ENCODE results near the gene GAPDHS.

The GAPDHS gene

GRCh38 chr19:35557539-35558399 is 24.5 kb downstream of the GAPDHS start:
- DNase-seq (ENCODE audit: low read depth in 2 of 2): peak; percentile 44 to 59

DNA sequence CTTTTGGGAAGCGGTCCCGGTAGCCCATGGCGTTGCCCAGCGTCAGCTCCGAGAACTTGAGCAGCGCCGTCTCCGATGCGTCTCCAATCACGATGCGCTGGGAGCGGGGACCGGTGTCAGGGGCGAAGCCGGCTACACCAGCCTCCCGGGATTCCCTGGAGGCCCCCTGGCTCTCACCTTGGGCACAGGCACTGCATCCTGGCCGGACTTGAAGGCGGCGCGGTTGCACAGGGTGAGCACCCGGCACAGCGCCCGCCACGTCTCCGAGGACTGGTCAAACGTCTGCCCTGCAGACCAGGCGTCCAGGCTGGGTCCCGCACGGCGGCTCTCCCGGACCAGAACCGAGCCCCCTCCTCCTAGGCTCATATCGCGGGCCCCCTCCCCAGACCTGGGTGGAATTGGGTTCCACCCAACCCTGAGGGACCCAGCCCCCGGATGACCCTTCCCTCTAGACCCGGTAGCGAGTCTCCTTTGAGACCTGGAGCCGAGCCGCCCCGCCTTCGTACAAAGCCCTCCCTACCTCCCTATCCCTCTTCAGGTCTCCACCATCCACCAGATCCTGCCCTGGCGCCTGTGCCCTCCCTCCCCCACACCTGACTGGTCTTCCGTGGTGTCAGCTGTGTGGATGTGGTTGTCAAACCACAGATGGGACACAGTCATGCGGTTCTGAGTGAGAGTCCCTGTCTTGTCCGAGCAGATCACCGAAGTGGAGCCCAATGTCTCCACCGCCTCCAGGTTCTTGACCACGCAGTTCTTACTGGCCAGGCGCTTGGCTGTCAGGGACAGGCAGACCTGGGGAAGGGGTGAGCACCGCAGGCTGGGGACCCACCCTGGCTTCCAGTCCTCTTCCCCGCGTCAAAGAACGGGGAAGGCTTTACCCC is 25.4 kb downstream of the GAPDHS start:
- no peak for DNase-seq (ENCODE audit: low read depth in 2 of 2)

DNA sequence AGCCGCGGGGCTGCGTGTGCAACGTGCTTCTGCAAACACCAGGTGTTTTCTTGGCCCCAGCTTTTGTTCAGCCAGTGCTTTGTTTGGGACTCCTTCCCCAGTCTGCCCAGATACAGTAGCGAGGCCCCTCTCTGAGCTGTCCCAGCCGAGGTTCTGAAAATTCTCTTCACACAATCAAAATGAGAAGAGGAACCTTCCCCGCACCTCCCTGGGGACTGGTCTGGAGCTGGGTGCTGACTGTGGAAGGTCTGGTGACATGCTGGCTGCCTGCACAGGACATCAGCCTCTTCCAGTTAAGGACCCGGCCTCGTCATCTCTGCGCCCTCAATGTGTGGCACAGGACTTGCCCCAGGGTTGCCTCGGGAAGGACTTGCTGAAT is 26.0 kb downstream of the GAPDHS start:
- DNase-seq (ENCODE audit: low read depth in 2 of 2): no peak

- DNase-seq (ENCODE audit: low read depth in 2 of 2): no peak
Observed at GRCh38 chr19:35559781-35560180, 26.5 kb downstream of the GAPDHS start.

GRCh38 chr19:35560271-35560670 is 27.0 kb downstream of the GAPDHS start:
- no peak for DNase-seq (ENCODE audit: low read depth in 2 of 2)

- DNase-seq (ENCODE audit: low read depth in 2 of 2): no peak
Observed at GRCh38 chr19:35560677-35561076, 27.4 kb downstream of the GAPDHS start.

- no peak for DNase-seq (ENCODE audit: low read depth in 2 of 2)
Observed at GRCh38 chr19:35561436-35561835, 28.2 kb downstream of the GAPDHS start.

- DNase-seq (ENCODE audit: low read depth in 2 of 2): no peak
Observed at GRCh38 chr19:35562336-35562735, 29.1 kb downstream of the GAPDHS start.

- DNase-seq (ENCODE audit: low read depth in 2 of 2): no peak
Observed at GRCh38 chr19:35562776-35563175, 29.5 kb downstream of the GAPDHS start.

DNA sequence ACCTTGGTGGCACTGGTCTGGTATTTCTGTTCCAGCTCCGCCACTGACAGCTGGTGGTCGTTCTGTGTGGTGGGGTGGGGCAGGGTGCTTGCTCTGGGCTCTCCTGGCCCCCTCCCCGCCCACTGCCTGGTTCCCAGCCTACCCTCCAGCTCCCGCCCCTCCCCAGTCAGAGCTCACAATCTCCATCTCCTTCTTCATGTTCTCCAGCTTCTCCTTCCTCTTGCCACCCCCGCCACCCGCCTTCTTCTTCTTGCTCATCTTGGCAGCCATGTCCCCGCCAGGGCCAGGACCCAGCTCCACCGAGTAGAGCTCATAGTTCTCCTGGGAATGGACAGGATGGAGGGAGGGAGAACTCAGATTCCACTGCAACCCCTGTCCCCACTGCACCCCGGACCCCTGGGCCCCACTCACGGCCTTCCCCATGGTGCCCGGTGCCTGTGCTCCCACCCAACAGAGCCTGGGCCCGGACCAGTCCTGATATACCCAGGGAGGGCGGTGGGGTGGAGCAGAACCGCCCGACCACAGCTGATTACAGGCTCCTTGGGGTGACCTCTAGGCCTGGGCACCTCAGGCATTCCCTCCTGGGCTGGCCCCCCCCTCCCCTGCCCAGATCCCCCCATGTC is 30.1 kb downstream of the GAPDHS start, which contains the start of gene ATP4A:
Gene ATP4A (minus strand): TSS at position 452 of the 623 bp plus-strand sequence. CDS start 29 bp downstream, at position 423.
- no peak for DNase-seq (ENCODE audit: low read depth in 2 of 2)

DNA sequence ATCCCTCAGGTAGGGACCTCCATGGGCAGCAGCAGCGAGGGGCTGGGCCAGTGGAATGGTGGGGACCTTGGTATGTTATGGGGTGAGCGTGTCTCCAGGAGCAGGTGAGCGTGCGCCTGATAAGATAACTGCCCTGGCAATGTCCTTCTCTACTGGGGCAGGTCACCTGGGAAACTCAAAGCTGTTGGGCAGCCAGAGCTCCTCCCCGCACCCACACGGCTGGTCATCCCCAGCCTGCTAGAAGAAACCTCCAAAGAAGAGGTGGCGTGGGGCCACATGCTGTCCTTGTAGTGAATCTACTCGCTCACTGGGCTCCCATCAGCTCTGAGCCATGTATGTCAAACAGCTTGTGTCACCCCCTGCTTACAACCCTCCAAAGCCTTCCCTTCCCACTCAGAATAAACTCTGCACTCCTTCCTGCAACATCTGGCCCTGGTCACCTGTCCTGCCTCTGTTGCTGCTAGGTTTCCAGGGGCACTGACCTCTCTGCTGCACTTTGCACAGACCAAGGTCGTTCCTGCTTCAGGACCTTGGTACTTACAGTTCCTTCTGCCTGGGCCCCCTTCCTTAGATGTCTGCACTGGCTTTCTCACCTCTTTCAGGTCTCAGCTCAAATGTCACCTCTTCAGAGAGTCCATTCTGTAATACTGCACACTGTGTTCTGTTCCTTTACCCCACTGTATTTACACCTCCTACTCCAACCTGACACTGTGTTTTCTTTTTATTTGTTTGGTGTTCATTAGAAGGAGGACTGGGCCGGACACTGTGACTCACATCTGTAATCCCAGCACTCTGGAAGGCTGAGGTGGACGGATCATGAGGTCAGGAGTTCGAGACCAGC is 32.0 kb downstream of the GAPDHS start:
- no peak for DNase-seq (ENCODE audit: low read depth in 2 of 2)

DNA sequence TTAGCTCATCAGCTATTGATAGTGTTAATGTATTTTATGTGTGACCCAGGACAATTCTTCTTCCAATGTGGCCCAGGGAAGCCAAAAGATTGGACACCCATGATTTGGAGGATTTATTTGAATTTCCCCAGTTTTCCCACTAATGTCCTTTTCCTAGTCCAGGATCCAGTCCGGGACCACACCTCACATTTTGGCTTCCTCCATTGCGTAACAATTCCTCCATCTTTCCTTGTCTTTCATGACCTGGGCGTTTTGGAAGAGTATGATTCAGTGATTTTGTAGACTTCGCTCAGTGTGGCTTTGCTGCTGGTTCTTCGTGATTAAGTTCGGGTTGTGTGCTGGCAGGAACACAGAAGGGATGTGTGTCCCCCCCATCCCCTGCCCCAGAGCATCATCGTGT is 33.5 kb downstream of the GAPDHS start:
- no peak for DNase-seq (ENCODE audit: low read depth in 2 of 2)

- no peak for DNase-seq (ENCODE audit: low read depth in 2 of 2)
Observed at GRCh38 chr19:35569281-35569781, 36.1 kb downstream of the GAPDHS start.

DNA sequence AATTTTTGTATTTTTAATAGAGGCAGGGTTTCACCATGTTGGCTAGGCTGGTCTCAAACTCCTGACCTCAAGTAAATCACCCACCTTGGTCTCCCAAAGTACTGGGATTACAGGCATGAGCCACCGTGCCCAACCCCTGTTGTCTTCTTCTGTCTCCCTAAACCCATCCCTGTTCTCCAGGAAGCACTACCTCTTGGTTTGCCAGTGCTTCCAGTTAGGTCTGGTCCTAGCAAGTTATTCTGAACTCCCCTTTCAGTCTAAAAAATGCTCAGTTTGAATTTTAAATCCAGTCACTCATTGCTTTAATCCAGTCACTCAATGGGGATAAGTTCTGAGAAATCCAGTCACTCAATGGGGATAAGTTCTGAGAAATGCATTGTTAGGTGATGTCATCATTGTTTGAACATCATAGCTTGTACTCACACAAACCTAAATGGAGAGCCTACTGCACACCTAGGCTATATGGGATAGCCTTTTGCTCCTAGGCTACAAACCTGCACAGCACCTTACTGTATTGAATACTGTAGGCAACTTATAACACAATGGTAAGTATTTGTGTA is 38.2 kb downstream of the GAPDHS start:
- no peak for DNase-seq (ENCODE audit: low read depth in 2 of 2)

DNA sequence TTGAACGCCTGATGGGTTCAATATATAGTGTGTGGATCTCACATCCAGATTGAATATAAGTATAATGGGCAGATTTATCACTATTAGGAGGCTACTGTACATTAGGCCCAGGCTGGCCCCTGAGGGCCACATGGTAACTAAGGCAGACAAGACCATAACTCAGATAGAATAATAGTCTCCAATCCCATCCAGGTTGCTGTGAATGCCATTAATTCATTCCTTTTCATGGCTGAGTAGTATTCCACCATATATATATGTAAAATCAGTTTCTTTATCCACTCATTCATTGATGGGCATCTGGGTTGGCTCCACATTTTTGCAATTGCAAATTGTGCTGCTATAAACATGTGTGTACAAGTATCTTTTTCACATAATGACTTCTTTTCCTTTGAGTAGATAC is 44.7 kb downstream of the GAPDHS start:
- DNase-seq (ENCODE audit: low read depth in 2 of 2): no peak

GRCh38 chr19:35578707-35579106 is 45.5 kb downstream of the GAPDHS start:
- no peak for DNase-seq (ENCODE audit: low read depth in 2 of 2)

DNA sequence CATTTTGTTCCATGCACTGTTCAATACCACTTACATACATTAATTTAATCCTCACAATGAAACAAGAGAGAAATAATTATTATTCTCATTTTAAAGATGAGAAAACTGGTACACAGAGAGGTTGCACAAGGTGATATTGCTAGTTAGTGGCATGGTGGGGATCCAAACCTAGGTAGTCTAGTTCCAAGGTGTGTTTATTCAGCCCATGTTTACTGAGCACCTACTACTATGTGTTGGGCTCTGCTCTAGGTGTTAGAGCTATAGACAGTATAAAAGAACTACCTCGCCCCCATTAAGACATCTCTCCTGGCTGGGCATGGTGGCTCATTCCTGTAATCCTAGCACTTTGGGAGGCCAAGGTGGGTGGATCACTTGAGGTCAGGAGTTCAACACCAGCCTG is 49.5 kb downstream of the GAPDHS start:
- no peak for DNase-seq (ENCODE audit: low read depth in 2 of 2)

- peak; percentile 15 to 21 for DNase-seq (ENCODE audit: low read depth in 2 of 2)
Observed at GRCh38 chr19:35585848-35586247, 52.6 kb downstream of the GAPDHS start, which contains the start of gene PMIS2. TSS of gene PMIS2 (plus strand) at chr19:35586173. CDS start at chr19:35586260, 87 bp downstream.

GRCh38 chr19:35587321-35587720 is 54.1 kb downstream of the GAPDHS start:
- no peak for DNase-seq (ENCODE audit: low read depth in 2 of 2)

DNA sequence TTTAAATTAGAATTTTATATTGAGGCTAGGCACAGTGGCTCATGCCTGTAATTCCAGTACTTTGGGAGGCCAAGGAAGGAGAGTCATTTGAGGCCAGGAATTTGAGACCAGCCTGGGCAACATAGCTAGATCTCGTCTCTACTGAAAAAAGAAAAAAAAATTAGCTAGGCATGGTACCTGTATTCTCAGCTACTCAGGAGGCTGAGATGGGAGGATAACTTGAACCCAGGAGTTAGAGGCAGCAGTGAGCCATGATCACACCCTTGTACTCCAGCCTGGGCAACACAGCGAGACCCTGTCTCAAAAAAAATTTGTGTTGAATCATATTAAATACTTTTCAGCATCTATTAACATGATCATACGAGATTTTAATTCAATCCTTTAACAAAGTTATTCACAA is 57.6 kb downstream of the GAPDHS start:
- no peak for DNase-seq (ENCODE audit: low read depth in 2 of 2)

DNA sequence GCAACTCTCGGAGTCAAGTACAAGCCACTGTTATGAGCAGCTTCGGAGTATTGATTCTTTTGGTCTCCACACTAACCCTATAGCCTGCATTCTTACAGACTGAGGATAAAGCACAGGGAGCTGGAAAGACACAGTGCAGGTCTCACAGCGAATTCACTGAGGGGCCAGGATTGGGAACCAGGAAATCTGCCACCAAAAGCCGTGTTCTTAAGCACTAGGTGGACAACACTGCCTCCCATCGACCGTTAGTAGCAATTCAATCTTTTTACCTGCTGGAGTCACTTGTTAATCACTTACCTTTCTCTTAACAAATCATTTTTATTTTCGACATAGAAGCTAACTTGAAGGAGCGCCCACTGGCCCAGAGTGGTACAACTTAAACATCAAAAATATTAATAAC is 59.0 kb downstream of the GAPDHS start:
- DNase-seq (ENCODE audit: low read depth in 2 of 2): no peak
